GM12864 (cell line): Measurements from ENCODE around the gene STAC.

Source experiments
- DNase-seq: peaks from one replicate; pipeline ENCODE4 v3.0.0-alpha.2; 2011; ENCODE audit warnings: low read depth
- H3K4me3 ChIP-seq: 2 replicates; pipeline ENCODE4 v1.5.1; 2011; ENCODE audit warnings: mild to moderate bottlenecking, low read depth, low read length, control low read depth
- CTCF ChIP-seq: IDR thresholded peaks from 2 replicates; pipeline ENCODE4 v1.5.1; 2011; ENCODE audit warnings: low read depth, mild to moderate bottlenecking, moderate library complexity, low read length, control low read depth, inconsistent platforms; ENCODE audit errors: missing control alignments

Gene STAC

DNA sequence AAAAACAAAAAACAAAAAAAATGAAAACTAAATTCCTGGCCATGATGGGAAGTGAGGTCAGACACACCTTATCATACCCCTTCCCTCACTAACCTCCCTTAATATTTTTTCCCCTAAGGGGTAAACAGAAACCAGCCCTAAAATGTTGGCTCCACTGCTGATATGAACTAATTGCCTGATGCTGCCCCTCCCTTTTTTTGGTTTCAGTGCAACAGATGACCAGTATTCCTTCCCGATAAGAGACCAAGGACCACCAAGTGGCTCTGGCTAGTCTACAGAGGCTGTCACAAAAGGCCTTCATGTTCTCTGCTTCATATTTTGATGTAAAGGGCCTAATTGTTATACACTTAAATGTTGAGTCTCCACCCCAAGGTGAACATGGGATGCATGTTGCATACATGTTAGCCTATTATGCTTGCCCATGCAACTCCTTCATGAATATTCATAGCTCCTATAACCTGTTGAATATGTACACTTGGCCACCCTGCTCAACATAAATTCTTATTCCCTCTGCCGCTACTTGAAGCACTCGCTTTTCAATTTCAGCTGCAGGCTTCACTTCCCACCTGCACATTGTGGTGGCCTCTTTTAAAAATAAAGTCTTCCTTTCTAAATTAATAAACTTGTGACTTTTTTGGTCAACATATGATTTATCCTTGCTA lies 12.3 kb upstream of the STAC start:
- no peak for TF ChIP-seq CTCF
- no peak overlapping the region for H3K4me3 ChIP-seq
- no peak for DNase-seq

- TF ChIP-seq CTCF = no peak
- DNase-seq = no peak
- H3K4me3 ChIP-seq = no peak overlapping the region
Measured at GRCh38 chr3:36372534-36372935, 7.8 kb upstream of the STAC start.

GRCh38 chr3:36373084-36373483 lies 7.2 kb upstream of the STAC start:
- TF ChIP-seq CTCF = no peak
- no peak overlapping the region for H3K4me3 ChIP-seq
- no peak for DNase-seq

DNA sequence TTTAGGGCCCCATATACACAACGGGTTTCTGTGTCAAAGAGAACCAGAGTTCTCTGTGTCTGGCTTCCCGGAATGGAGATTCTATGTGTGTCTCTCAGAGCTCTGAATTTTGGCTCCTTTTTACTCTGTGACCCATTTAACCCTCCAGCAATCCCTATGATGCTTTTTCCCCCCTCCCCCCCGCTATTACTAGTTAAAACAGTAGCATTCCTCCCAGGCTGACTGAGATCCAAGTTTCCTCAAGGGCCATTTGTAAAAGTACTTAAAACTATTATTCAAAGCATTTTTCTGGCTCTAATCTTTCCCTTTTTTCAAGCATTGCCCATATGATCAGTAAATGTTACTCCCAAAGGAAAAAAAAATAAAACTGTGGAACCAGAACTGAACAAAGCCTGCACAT lies 6.6 kb upstream of the STAC start:
- TF ChIP-seq CTCF = no peak
- no peak for DNase-seq

DNA sequence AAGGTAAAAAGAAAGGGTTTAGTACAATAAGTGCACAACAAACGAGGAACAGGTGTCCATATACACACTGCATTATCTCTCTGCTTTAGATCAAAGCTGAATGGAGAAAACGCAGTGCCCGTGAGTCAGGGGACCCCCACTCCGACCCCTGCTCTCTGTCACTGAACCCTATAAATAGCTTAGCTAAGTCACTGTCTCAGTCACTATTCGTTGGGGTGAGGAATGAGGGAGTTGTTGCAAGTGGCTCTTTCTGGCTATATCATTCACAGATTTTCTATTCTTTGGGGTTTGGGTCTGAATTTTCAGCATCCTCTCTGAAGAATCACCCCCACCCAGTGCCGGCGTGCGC lies 458 bp upstream of the STAC start:
- H3K4me3 ChIP-seq = no peak overlapping the region
- DNase-seq = no peak
- TF ChIP-seq CTCF = no peak

More for the DNA sequence above, 6.6 kb upstream of the STAC start:
- no peak overlapping the region for H3K4me3 ChIP-seq

GRCh38 chr3:36381311-36381956 lies 1.1 kb downstream of the STAC start:
- H3K4me3 ChIP-seq = no peak overlapping the region
- DNase-seq = no peak

More at GRCh38 chr3:36381311-36381956, 1.1 kb downstream of the STAC start:
- TF ChIP-seq CTCF = no peak
